GM15510 (cell line): ENCODE results near the gene CACNA1A.

Experiments
- POLR2A ChIP-seq: IDR thresholded peaks from 3 replicates; pipeline ENCODE4 v1.6.1; 2011; ENCODE audit warnings: borderline replicate concordance; ENCODE audit not compliant: insufficient read length; ENCODE audit errors: extremely low read depth

Gene CACNA1A

GRCh38 chr19:13275016-13275722 is 231.1 kb downstream of the CACNA1A start:
- TF ChIP-seq POLR2A = no peak

DNA sequence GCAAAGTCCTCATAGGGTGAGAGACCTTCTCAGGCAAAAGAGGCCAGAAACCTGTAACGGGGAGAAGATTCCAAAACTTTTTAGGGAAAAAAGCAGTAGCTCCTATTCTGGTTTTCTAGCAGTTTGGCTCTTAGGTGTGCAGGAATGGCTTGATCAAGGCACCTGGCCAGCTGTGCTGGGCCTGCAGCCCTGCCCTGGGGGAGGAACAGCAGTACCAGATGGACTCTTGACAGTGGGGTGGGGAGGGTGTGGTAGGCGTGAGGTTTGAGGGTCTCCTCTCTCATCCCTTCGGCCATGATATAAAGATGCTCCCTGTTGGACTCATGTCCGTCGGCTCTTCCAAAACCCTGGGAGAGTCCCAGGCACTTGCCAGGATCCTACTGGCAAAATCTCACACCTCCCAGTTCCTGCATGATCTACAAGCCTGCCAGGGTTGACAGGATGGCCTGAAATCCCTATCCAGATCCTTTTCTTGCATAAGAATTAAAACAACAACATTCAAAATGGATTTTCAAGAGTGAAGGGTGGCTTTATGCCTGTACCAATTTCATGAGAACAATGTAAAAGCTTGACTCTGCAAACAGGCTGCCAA is 235.7 kb downstream of the CACNA1A start:
- no peak for TF ChIP-seq POLR2A

DNA sequence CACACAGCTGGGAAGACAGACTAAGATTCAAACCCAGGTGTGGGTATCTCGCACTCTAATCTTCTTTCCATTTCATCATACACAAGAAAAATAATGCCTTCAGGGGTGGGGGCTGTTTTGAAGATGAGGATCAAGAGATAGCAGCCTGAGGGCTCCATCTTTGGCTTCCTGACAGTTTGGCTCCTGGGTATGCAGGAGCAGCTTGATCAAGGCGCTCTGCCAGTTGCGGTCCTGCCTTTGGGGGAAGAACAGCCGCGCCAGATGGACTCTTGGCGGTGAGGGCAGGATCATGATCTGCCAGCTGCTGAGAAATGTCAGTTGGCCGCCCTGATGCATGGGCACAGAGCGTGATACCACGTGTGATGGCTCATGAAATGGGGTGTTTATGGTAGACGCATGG is 236.9 kb downstream of the CACNA1A start:
- no peak for TF ChIP-seq POLR2A

DNA sequence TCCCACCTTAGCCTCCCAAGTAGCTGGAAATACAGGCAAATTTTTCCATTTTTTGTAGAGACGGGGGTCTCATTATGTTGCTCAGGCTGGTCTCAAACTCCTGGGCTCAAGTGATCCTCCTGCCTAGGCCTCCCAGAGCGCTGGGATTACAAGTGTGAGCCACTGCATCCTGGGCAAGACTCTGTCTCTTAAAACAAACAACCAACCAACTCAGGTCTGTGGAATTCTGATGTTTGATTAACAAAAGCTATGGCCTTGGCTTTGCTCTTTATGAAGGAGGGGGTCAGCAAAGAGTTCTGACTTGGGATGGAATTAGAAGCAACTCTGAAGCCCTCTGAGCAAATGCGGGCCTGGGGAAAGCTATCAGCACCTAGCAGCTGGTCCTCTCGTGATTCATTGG is 238.4 kb downstream of the CACNA1A start:
- no peak for TF ChIP-seq POLR2A

GRCh38 chr19:13267131-13267530 is 239.1 kb downstream of the CACNA1A start:
- TF ChIP-seq POLR2A = no peak

GRCh38 chr19:13262450-13262849 is 243.8 kb downstream of the CACNA1A start:
- TF ChIP-seq POLR2A = no peak

DNA sequence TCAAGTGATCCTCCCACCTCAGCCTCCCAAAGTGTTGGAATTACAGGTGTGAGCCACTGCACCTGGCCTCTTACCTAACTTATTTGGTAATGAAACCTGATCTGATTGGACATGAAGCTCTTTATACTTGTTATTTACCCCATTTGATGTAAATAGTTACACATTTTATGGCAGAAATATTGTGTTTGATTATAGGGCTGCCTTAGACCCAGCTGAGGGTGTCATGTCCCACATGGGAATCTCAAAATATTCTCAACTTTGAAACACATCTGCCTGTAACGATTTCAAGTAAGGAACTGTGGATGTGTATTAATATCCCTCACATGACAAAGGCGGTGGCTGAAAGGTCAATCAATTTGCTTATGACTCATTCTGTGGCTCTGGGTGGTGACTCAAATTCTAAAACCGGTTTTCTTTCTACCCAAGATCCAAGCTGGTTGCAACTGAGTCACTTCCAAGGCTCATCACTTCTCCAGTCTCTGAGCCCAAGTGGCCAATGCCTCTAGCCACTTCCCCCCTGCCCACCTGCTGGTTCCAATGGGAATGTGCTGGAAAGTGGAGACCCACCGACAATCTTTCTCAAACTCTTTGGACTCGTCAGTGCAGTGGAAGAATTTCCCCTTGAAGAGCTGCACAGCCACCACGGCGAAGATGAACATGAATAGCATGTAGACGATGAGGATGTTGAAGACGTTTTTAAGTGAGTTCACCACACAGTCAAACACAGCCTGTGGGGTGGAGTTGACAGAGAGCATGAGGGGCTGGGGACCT is 245.2 kb downstream of the CACNA1A start:
- peak; percentile 33 for TF ChIP-seq POLR2A

DNA sequence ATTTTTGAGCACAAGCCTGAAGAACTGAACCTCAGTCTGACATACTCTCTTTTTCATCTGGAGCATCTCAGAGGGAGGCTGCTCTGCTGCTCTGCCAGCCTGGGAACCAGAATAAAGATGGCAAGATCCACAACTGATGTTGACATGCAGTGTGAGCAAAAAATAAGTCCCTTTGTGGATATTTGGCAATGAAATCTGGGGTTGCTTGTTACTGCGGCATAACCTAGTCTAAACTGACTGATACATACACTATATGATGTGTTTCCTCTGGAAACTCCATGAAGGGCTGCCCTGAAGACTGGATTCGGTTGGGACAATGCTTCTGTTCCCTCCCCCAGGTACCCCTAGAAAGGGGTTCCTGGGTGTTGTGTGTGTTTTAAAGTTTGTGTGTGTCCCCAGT is 249.4 kb downstream of the CACNA1A start:
- no peak for TF ChIP-seq POLR2A

DNA sequence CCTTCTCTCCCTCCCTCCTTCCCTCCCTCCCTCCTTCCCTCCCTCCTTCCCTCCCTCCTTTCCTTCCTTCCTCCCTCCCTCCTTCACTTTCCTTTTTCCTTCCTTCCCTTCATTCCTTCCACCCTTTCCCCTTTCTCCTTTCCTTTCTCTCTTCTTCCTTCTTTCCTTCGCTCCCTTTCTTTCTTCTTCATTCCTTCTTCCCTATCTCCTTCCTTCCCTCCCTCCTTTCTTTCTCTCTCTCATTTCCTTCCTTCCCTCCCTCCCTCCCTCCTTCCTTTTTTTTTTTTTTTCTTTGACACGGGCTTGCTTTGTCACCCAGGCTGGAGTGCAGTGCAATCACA is 250.6 kb downstream of the CACNA1A start:
- no peak for TF ChIP-seq POLR2A

DNA sequence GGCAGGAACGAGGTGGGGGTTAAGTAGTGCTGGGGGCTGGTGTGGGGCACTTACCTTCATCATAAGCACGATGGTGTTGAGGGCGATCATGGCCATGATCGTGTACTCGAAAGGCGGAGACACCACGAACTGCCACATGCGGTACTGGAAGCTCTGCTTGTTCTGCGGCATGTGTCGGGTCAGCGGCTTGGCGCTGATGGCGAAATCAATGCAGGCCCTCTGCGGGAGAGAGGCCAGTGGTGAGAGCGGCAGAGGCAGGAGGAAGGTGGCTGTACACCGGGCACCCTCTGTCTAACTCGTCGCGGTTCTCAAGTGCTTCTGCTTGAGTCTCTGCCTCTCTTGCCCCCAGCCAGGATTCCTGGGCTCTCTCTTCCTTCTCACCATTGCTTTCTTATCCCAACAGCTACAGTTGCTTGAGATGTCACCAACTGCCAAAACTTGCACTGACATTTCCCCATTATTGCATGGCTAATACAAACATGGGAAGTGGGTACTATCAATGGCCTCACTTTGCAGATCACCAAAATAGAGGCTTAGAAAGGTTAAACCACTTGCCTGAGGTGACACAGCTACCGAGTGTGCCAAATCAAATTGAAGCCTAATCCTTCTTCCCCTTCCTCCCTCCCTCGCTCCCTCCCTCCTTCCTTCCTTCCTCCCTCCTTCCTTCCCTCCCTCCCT is 251.1 kb downstream of the CACNA1A start:
- no peak for TF ChIP-seq POLR2A

DNA sequence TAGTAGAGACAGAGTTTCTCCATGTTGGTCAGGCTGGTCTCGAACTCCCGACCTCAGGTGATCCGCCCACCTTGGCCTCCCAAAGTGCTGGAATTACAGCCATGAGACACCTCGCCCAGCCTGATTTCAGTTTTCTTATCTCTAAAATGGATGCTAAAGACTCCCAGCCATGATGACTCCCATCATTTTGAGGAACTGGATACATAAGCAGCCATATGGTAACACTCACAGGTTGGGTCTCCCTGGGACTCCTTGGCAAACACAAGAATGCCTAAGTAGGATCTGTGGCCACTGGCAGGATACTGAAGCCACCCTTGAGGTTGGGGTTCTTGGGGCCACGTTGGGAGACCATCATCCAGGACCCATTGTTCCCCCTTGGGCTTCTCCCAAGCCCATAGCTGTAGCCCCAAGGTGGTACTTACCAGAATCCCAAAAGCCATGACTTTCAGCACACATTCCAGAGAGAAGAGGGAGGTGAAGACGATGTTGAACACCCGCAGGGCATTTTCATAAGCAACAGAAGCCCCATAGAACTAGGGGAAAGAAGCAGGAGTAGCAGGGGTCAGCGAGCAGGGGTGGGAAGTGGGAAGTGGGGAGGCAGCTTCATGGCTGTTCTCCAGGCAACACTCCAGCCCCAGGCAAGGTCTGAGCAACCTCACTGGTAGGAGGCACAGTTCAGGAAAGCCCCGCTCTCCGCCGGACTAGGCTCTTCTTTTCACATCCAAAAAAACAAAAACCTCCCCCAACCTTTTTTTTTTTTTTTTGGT is 253.5 kb downstream of the CACNA1A start:
- no peak for TF ChIP-seq POLR2A

DNA sequence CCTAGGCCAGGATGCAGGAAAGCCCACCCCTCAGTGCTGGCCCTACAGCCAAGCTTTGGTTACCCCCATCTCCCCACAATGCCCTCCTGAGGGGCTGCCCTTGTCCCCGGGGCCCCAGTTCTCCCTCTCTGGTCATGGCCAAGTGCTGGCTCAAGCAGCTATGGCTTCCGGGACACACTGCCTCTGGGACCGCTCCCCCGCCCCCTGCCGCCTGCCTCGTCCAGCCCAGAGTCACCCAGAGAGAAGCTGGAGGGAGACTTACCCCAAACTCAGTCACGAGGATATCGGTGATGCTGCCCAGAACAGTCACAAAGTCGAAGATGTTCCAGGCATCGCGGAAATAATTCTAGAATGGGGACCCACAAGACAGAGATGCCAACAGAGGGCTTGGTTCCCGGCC is 261.4 kb downstream of the CACNA1A start:
- TF ChIP-seq POLR2A = no peak

- no peak for TF ChIP-seq POLR2A
Observed at GRCh38 chr19:13241231-13242104, 264.8 kb downstream of the CACNA1A start.
